Medulla oblongata (tissue), 1 donor: ENCODE measurements around the gene INPP5A.
"Not testable (repeated sequence)": the region's sequence is repeated elsewhere in the genome, so short reads cannot be mapped to it uniquely, and the experiment has no call there.

Experiments
- DNase-seq: peaks from one replicate; pipeline ENCODE4 v3.0.0-alpha.2; 2015; ENCODE audit errors: extremely low spot score

Gene INPP5A

DNA sequence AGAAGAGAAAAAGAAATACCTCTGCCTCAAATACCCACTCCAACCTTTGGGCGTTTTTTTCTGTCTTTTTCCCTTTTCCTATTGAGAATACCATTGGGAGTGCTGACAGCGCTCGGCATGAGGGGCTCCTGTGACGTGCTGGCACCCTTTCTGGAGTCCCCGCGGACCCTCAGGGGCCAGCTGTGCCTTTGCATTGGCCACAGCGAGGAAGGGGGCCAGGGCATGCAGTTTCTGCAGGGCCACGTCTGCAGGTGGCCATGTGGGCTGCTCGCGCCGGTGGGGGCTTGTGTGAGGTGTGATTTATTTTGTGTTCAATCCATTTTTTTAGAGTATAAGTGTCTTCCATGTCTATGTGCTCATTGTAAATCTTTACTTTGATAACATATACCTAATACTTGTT, 57.4 kb downstream of the INPP5A start:
- DNase-seq, result no peak

DNA sequence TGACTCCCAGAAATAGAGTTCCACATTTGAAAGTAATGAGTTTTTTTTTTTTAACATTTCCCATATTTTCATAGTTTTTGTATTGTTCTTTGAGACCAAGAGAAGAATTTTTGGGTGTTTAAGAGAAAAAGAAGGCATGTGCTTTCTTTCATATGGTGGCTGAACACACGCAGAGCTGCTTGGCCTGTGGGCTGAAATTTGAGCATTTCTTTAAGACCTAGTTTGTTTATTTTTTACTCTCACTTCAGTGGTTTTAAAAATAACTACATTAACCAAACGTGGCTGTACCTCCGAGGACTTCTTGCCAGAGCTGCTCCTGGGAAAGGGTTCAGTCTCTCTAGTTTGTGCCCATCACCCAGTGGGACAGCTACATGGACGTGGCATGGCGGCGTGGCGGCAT, 58.3 kb downstream of the INPP5A start:
- no peak for DNase-seq

DNA sequence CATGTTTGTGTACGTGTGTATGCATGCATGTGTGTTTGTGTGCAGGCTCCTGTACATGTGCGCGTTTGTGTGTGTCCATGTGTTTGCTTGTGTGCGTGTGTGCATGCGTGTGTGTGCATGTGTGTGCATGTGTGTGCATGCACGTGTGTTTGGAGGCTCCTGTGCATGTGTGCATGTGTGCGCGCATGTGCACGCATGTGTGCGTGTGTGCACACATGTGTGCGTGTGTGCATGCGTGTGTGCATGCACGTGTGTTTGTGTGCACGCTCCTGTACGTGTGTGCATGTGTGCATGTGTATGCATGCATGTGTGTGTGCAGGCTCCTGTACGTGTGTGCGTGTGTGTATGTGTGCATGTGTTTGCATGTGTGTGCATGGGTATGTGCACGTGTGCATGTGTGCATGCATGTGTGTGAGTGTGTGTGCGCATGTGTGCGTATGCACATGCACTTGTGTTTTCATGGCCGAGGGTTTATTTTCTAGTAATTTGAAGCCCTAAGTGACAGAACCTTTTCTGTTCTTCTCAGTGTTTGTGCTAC, 59.2 kb downstream of the INPP5A start:
- no peak for DNase-seq

DNA sequence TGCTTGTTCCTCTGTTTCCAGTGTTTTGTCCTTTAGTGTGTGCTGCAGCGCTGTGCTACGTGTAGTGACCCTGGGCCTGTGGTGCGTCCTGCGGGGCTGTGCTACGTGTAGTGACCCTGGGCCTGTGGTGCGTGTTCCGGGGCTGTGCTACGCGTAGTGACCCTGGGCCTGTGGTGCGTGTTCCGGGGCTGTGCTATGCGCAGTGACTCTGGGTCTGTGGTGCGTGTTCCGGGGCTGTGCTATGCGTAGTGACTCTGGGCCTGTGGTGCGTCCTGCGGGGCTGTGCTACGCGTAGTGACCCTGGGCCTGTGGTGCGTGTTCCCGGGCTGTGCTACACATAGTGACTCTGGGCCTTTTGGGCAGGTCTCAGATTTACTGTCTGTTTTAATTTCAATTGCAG, 60.1 kb downstream of the INPP5A start:
- no peak for DNase-seq

DNA sequence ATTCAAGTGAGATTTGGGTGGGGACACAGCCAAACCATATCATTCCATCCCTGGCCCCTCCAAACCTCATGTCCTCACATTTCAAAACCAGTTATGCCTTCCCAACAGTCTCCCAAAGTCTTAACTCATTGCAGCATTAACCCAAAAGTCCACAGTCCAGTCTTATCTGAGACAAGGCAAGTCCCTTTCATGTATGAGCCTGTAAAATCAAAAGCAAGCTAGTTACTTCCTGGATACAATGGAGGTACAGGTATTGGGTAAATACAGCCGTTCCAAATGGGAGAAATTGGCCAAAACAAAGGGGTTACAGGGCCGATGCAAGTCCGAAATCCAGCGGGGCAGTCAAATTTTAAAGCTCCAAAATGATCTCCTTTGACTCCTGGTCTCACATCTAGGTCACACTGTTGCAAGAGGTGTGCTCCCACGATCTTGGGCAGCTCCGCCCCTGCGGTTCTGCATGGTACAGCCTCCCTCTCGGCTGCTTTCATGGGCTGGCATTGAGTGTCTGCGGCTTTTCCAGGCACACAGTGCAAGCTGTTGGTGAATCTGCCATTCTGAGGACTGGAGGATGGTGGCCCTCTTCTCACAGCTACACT, 61.5 kb downstream of the INPP5A start:
- DNase-seq, result not testable (repeated sequence)

DNA sequence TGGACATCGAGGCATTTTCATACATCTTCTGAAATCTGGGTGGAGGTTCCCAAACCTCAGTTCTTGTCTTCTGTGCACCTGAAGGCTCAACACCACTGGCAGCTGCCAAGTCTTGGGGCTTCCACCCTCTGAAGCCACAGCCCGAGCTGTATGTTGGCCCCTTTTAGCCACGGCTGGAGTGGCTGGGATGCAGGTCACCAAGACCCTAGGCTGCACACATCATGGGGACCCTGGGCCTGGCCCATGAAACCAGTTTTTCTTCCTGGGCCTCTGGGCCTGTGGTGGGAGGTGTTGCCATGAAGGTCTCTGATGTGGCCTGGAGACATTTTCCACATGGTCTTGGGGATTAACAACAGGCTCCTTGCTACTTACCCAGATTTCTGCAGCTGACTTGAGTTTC, 62.1 kb downstream of the INPP5A start:
- no peak for DNase-seq

DNA sequence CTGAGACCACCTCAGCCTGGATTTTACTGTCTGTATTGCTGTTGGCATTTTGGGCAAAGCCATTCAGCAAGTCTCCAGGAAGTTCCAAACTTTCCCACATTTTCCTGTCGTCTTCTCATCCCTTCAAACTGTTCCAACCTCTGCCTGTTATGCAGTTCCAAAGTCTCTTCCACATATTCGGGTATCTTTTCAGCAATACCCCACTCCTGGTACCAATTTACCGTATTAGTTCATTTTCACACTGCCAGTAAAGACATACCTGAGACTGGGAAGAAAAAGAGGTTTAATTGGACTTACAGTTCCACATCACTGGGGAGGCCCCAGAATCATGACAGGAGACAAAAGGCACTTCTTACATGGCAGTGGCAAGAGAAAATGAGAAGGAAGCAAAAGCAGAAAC, 62.8 kb downstream of the INPP5A start:
- DNase-seq, result no peak

DNA sequence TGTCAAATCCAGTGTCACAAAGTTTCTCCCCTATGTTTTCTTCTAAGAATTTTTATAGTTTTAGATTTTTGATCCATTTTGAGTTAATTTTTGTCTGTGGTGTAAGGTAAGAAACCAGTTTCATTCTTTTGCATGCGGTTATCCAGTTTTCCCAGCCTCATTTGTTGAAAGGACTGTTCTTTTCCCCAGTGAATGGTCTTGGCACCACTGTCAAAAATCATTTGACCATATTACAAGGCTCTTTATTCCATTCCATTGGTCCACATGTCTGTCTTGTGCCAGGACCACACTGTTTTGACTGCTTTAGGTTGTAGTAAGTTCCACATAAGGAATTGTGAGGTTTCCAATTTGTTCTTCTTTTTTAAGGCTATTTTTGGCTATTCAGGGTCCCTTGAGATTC, 64.0 kb downstream of the INPP5A start:
- peak; percentile 57 for DNase-seq

DNA sequence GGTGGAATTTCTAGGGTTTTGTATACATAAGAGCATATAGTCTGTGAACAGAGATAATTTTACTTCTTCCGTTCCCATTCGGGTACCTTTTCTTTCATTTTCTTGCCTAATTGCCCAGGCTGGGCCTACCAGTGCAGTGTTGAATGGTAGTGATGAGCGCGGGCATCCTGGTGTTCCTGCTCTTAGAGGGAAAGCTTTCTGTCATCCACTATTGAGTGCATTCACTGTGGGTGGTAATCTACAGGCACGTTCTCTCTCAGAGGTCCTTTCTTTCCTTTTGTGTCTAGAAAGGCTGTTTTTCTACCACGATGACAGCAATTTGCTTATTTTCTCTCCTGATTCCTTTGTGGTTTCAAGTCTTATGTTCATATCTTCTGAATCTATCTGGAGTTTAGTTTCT, 65.0 kb downstream of the INPP5A start:
- no peak for DNase-seq

DNA sequence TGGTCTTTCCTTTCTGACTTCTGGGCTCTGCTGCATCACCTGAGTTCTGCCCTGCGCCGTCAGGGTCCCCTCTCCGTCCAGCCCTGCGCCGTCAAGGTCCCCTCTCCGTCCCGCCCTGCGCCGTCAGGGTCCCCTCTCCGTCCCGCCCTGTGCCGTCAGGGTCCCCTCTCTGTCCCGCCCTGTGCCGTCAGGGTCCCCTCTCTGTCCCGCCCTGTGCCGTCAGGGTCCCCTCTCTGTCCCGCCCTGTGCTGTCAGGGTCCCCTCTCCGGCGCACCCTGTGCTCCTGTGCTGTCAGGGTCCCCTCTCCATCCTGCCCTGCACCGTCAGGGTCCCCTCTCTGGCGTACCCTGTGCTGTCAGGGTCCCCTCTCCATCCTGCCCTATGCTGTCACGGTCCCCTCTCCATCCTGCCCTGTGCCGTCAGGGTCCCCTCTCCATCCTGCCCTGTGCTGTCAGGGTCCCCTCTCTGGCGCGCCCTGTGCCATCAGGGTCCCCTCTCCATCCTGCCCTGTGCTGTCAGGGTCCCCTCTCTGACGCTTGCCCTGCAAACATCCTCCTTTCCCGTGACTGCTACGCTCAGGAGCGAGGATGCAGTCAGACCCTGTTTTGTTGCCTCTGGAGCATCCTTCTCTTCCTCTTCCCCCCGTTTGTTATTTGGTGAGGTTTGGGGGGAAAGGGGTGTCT, 66.4 kb downstream of the INPP5A start:
- no peak for DNase-seq

DNA sequence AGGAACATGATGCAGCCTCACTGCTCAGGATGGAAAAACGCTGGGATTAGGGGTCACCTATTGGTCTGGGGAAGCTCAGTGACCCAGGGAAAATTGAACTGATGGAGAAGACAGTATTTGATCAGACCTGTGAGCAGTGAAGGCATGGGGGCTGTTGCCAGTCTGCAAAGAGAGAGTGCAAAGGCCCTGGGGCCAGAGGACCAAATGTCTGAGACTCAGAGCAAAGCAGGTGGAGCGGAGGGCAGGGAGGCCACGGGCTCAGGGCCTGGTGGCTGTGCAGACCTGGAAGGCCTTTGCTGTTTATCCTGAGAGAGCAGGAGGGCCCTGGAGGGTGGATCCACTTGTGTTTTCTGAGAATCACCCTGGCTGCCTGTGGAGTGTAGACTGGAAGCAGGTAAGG, 67.1 kb downstream of the INPP5A start:
- no peak for DNase-seq

DNA sequence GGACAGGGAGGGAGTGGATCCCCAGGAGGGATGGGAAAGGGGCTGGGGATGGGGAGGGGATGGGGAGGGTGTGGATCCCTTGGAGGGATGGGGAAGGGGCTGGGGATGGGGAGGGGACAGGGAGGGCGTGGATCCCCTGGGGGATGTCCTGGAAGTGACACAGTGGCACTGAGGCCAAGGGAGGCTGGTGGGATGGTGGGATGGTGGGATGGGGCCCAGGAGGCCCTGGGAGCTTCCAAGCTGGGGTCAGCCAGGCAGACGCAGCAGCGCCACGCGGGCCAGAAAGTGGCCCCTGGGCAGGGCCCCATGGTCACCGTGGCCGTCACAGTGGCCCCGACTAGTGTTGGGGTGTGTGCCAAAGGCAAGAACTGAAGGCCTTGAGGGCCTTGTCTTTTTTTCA, 67.8 kb downstream of the INPP5A start:
- no peak for DNase-seq

DNA sequence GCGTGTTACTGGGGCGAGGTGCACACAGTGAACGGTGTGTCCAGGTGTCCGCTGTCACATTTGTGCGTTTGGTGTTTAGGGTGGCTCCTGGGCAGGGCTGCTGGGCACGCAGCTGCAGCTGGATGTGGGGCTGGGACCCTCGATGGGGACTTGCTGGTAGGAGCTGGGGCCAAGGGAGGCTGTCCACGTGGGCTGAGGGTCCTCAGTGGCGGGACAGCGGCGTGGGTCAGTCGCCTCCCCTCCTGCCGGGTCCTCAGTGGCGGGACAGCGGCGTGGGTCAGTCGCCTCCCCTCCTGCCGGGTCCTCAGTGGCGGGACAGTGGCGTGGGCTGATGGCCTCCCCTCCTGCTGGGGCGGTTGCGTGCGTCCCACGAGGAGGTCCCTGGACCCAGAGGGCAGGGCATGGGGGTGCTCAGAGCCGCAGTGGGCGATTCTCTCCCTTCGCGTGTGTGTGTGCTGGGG, 68.5 kb downstream of the INPP5A start:
- DNase-seq, result no peak

DNA sequence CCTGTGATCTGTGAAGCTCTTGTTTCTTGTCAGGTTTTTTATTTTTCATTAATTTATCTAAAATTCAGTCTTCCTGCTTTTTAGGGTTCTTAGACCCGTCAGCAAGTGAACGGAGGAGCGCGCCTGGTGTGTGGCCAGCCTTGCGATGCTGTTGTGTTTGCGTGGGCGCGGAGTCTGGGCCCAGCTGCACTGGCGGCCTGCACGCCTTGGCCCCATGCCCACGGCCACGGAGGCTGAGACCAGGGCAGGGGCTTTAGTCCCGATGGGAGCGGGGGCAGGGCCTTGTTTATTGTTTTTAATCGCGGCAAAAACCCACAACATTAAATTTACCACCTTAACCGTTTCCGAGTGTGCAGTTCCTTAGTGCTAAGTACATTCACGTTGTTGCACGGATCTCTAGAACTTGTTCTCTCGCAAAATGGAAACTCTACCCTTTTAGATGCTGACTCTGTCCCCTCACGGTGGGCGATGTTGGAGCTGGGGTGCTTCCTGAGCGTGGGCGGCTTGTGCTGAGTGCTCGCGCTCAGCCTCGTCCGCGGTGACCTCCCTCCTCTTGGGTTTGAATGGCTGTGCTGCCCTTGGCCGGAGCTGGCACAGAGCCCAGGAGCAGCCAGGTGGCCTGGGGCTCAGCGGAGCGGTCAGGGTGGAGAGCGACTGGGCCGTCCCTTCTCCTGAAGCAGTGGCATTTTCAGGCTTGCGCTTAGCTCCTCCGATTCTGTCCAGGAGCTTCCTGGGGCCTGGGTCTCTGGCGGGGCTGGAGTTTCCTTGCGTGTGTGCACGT, 69.1 kb downstream of the INPP5A start:
- DNase-seq, result peak; percentile 64

DNA sequence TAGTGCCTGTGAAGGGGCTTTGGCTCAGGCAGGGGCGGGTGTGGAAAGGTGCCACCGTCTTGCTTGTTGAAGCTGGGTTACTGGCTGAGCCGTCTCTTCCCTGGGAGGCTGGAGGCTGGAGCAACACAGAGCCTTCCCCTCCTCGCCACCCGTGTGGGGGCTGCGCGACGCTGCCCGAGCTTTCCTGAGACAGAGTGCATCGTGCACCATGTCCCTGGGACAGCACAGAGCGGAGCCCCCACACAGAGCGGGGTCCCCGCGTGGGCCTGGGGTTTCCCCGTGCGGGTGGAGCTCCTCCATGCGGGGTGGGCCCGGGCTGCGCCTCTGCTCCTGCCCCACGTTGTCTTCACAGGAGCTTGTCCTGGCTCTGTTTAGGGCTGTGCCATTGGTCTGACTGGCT, 69.9 kb downstream of the INPP5A start:
- DNase-seq, result no peak

DNA sequence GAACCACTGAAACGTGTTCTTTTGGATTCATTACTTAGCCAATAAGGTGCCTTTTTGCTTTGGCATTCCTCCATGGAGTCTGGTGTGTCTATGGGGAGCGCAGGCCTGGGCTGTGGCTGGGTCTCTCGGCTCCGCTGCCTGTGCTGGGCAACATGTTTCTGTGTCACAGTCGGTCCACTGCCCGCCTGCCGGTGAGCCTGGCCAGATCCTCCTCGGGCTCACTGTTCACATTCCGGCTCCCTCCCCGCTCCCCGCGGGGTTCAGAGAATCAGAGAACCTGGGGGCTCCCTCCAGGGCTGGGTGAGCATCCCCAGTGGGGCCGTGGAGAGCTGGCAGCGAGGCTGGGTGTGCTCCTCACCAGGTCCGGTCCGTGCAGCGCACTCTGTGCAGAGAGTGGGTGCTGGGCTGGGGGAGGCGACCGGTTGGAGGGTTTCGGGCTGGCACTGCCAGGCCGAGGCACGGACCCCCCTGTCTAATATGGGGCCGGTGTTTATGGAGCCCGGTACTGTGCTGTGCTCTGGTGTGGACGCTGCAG, 70.4 kb downstream of the INPP5A start:
- DNase-seq, result no peak

DNA sequence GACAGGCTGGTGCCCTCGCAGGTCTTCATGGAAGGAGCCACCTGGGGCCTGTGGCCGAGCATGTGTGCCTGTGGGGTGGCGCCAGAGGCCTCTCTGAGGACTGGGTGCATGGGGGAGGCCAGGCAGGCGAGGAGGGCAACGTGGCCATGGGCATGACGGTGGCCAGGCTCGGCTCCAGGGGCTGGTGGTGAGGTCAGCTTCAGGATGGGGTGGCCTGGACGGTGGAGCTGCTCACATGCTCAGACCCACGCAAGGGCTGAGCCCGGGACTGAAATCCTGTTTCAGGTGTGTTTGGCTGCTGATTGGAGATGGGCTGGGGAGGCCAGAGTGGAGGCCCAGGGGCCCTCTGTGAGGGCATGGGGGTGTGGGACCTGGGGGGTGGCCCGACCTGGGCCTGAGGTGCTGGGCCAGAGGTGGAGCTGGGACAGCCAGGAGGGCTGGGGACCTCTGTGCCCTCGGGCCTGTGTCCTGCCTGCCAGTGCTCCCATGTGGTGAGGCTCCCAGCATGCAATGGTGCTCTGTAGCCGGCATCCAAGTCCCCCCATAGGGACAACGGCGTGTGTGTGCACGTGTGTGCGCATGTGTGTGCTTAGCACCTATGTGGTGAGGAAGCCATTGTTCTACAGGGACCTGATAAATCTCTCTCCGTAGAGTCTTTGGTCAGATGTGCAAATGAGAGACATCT, 71.1 kb downstream of the INPP5A start:
- no peak for DNase-seq

DNA sequence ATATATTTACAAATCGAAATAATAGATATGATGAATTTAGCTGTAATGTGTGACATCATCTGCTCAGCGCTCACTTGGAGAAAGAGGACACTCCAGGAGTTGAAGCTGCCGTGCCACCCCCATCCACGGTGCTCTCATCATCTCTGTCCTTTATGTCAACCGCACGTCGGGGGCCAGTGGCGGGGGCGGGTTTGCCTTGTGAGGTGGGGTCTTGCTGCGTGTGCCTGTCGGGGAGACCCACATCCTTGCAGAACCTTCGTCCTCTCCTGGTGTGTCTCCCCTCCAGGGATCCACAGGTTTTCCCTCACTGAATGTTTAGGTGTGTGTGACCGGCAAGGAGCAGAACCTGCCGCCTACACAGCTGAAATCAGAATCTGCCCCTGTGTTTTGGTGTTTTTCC, 71.6 kb downstream of the INPP5A start:
- no peak for DNase-seq

DNA sequence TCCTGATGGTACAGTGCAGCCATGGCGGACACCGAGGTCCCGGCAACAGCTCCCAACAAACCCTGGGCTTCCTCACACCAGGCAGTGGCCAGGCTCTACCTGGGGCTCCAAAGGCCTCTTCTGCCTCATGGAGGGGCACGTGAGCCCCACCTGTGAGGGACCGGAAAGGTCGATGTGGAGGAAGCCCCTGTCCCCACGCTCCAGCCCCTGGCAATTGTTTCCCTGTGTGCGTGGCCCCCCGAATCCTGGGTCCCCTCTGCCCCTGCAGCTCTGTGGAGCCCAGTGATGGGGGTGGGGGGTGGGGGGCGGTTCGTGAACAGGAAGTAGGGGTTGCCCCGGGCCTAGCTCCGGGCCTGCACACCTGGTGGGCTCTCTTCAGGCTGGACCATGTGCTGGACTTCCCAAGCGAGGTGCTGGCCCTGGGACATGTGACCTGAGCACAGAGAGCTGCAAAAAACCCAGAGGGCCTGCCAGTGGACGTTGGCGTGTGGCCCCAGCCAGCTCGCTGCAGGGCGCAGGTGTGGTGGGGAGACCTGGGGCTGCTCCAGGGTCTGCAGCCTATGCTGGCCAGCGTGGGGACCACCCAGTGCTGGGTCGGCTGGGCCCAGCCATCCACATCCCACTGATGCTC, 72.6 kb downstream of the INPP5A start:
- no peak for DNase-seq

DNA sequence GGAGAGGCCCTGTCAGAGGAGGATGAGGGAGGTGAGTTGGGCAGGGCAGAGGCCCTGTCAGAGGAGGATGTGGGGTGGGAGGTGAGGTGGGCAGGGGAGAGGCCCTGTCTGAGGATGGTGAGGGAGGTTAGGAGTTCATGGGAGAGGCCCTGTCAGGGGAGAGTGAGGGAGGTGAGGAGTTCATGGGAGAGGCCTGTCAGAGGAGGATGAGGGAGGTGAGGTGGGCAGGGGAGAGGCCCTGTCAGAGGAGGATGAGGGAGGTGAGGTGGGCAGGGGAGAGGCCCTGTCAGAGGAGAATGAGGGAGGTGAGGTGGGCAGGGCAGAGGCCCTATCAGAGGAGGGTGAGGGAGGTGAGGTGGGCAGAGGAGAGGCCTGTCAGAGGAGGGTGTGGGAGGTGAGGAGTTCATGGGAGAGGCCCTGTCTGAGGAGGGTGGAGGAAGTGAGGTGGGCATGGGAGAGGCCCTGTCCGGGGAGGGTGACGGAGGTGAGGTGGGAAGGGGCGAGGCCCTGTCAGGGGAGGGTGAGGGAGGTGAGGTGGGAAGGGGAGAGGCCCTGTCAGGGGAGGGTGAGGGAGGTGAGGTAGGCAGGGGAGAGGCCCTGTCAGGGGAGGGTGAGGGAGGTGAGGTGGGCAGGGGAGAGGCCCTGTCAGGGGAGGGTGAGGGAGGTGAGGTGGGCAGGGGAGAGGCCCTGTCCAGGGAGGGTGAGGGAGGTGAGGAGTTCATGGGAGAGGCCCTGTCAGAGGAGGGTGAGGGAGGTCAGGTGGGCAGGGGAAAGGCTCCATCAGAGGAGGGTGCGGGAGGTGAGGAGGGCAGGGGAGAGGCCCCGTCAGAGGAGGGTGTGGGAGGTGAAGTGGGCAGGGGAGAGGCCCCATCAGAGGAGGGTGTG, 73.7 kb downstream of the INPP5A start:
- DNase-seq, result no peak
